H9 (cell line): ENCODE results near the gene SDK1. TPM values are rescaled to one million over a fixed set of nuclear protein-coding genes. Genes with fewer than 3 reads are reported as not detected.

ENCODE experiments used
- DNase-seq: peaks from one replicate; pipeline ENCODE4 v3.0.0-alpha.2; 2017
- H2AFZ ChIP-seq: one replicate; pipeline ENCODE4 v1.6.1; 2013; ENCODE audit warnings: mild to moderate bottlenecking, low read length, control low read depth, moderate library complexity
- H2AK5ac ChIP-seq: 2 replicates; pipeline ENCODE4 v1.6.1; 2013; ENCODE audit warnings: low read length, control low read depth, mixed read lengths; ENCODE audit not compliant: insufficient read length
- H2BK120ac ChIP-seq: one replicate; pipeline ENCODE4 v1.6.1; 2013; ENCODE audit warnings: low read depth, mild to moderate bottlenecking, low read length, control low read depth, inconsistent platforms; ENCODE audit not compliant: poor library complexity, severe bottlenecking
- H2BK12ac ChIP-seq: 2 replicates; pipeline ENCODE4 v1.6.1; 2013; ENCODE audit warnings: low read length, control low read depth, mixed read lengths, low read depth; ENCODE audit not compliant: insufficient read length
- H2BK15ac ChIP-seq: 2 replicates; pipeline ENCODE4 v1.6.1; 2013; ENCODE audit warnings: low read depth, low read length, control low read depth
- H2BK20ac ChIP-seq: one replicate; pipeline ENCODE4 v1.6.1; 2013; ENCODE audit warnings: low read depth, mild to moderate bottlenecking, low read length, control low read depth, inconsistent platforms; ENCODE audit not compliant: poor library complexity, severe bottlenecking
- H2BK5ac ChIP-seq: 2 replicates; pipeline ENCODE4 v1.6.1; 2013; ENCODE audit warnings: low read length, control low read depth, mixed read lengths; ENCODE audit not compliant: insufficient read length
- H3K14ac ChIP-seq: 2 replicates; pipeline ENCODE4 v1.6.1; 2013; ENCODE audit warnings: low read length, control low read depth; ENCODE audit not compliant: insufficient read depth
- H3K18ac ChIP-seq: 2 replicates; pipeline ENCODE4 v1.6.1; 2013; ENCODE audit warnings: low read depth, mild to moderate bottlenecking, mixed read lengths, low read length, control low read depth; ENCODE audit not compliant: insufficient read length
- H3K23ac ChIP-seq: 2 replicates; pipeline ENCODE4 v1.6.1; 2013; ENCODE audit warnings: low read length, control low read depth, mixed read lengths, low read depth; ENCODE audit not compliant: insufficient read length
- H3K23me2 ChIP-seq: 2 replicates; pipeline ENCODE4 v1.6.1; 2013; ENCODE audit warnings: low read depth, mild to moderate bottlenecking, mixed read lengths, low read length, control low read depth; ENCODE audit not compliant: insufficient read length, poor library complexity, severe bottlenecking
- H3K27ac ChIP-seq: 2 replicates; pipeline ENCODE4 v1.5.1; 2013; ENCODE audit warnings: low read length, control low read depth, mixed read lengths, low read depth; ENCODE audit not compliant: insufficient read length
- H3K27me3 ChIP-seq: 2 replicates; pipeline ENCODE4 v1.6.1; 2013; ENCODE audit warnings: low read length, control low read depth, inconsistent platforms; ENCODE audit not compliant: insufficient read depth
- H3K4ac ChIP-seq: 2 replicates; pipeline ENCODE4 v1.6.1; 2013; ENCODE audit warnings: low read depth, mild to moderate bottlenecking, control low read depth, inconsistent platforms, low read length, moderate library complexity
- H3K4me1 ChIP-seq: 2 replicates; pipeline ENCODE4 v1.6.1; 2013; ENCODE audit warnings: low read length, control low read depth, inconsistent platforms; ENCODE audit not compliant: insufficient read depth
- H3K4me2 ChIP-seq: 2 replicates; pipeline ENCODE4 v1.6.1; 2013; ENCODE audit warnings: low read length, control low read depth, mixed read lengths; ENCODE audit not compliant: insufficient read length, insufficient read depth
- H3K56ac ChIP-seq: 2 replicates; pipeline ENCODE4 v1.6.1; 2013; ENCODE audit warnings: low read depth, mild to moderate bottlenecking, mixed read lengths, low read length, control low read depth; ENCODE audit not compliant: insufficient read length
- H3K79me1 ChIP-seq: 2 replicates; pipeline ENCODE4 v1.6.1; 2013; ENCODE audit warnings: low read depth, mild to moderate bottlenecking, moderate library complexity, low read length, control low read depth, inconsistent platforms; ENCODE audit not compliant: insufficient read depth, poor library complexity, severe bottlenecking
- H3K79me2 ChIP-seq: 2 replicates; pipeline ENCODE4 v1.6.1; 2013; ENCODE audit warnings: low read length, control low read depth, inconsistent platforms; ENCODE audit not compliant: insufficient read depth
- H3K9ac ChIP-seq: 2 replicates; pipeline ENCODE4 v1.6.1; 2013; ENCODE audit warnings: low read length, control low read depth, mixed read lengths; ENCODE audit not compliant: insufficient read length; ENCODE audit errors: extremely low read depth
- H3K9me3 ChIP-seq: one replicate; pipeline ENCODE4 v1.6.1; 2013; ENCODE audit warnings: low read depth, low read length, inconsistent platforms; ENCODE audit not compliant: control insufficient read depth
- H3T11ph ChIP-seq: one replicate; pipeline ENCODE4 v1.6.1; 2013; ENCODE audit warnings: mild to moderate bottlenecking, low read length, control low read depth, inconsistent platforms
- H4K20me1 ChIP-seq: one replicate; pipeline ENCODE4 v1.6.1; 2013; ENCODE audit not compliant: control insufficient read depth, insufficient read length, insufficient read depth
- H4K5ac ChIP-seq: 2 replicates; pipeline ENCODE4 v1.6.1; 2013; ENCODE audit warnings: low read depth, mild to moderate bottlenecking, mixed read lengths, low read length, control low read depth; ENCODE audit not compliant: insufficient read length
- H4K8ac ChIP-seq: replicated peaks from 2 replicates; pipeline ENCODE4 v1.6.1; 2013; ENCODE audit warnings: low read length, control low read depth, mixed read lengths, low read depth; ENCODE audit not compliant: insufficient read length
- H4K91ac ChIP-seq: 2 replicates; pipeline ENCODE4 v1.6.1; 2013; ENCODE audit warnings: low read depth, mild to moderate bottlenecking, moderate library complexity, mixed read lengths, low read length, control low read depth; ENCODE audit not compliant: insufficient read length
- H3K27ac Mint-ChIP-seq, 3 experiments: 2 replicates in 2 of 3; 3 replicates in 1 of 3; pipeline ENCODE4 v1.8.0; 2020 to 2021; ENCODE audit warnings: mixed read lengths in 3 of 3, mild to moderate bottlenecking in 1 of 3, moderate library complexity in 1 of 3
- H3K27me3 Mint-ChIP-seq: 2 replicates; pipeline ENCODE4 v1.8.0; 2021; ENCODE audit warnings: low read depth, mild to moderate bottlenecking, moderate library complexity, mixed read lengths
- H3K36me3 Mint-ChIP-seq, 3 experiments: 2 replicates in 2 of 3; 3 replicates in 1 of 3; pipeline ENCODE4 v1.8.0; 2020 to 2021; ENCODE audit warnings: low read depth in 3 of 3, mixed read lengths in 3 of 3; ENCODE audit not compliant: insufficient read depth in 1 of 3
- H3K4me1 Mint-ChIP-seq, 2 experiments: 2 replicates each; pipeline ENCODE4 v1.8.0; 2020; ENCODE audit warnings: mixed read lengths in 2 of 2
- H3K4me3 Mint-ChIP-seq, 2 experiments: 2 replicates in 1 of 2; 3 replicates in 1 of 2; pipeline ENCODE4 v1.8.0; 2020 to 2021; ENCODE audit warnings: mild to moderate bottlenecking in 2 of 2, mixed read lengths in 2 of 2, moderate library complexity in 1 of 2
- H3K9me3 Mint-ChIP-seq, 2 experiments: 2 replicates in 1 of 2; 3 replicates in 1 of 2; pipeline ENCODE4 v1.8.0; 2020; ENCODE audit warnings: mild to moderate bottlenecking in 2 of 2, mixed read lengths in 2 of 2, moderate library complexity in 1 of 2
- CTCF ChIP-seq: fragments of 200-600 bp; sonication (generic); conservative IDR thresholded peaks from 3 replicates; pipeline ENCODE4 v1.8.0; 2021; ENCODE audit warnings: antibody characterized with exemption, mild to moderate bottlenecking
- WGBS: extraction: QIAGEN DNeasy Blood & Tissue Kit; methylation state at CpG from one replicate; pipeline ENCODE4 v1.1.7; 2013; ENCODE audit warnings: missing lambda C conversion rate, low lambda C conversion rate, mixed read lengths; ENCODE audit not compliant: insufficient read length; ENCODE audit errors: extremely low coverage; 5-methylcytosine and 5-hydroxymethylcytosine counted together
- total RNA-seq: library from RNA; stranded (reverse); gene quantifications from 2 replicates; pipeline ENCODE4 v1.2.1, GENCODE V29; 2021

The SDK1 gene
- total RNA-seq, 1 experiment from 2014 or later = 8.7 TPM

GRCh38 chr7:3780016-3780415 lies 479.0 kb downstream of the SDK1 start:
- Histone ChIP-seq H4K8ac (no peak overlapping the region), H3T11ph (no peak overlapping the region), H3K4ac (no peak overlapping the region), H2BK12ac (no peak overlapping the region), H3K23ac (no peak overlapping the region), H3K27me3 (no peaks in the 10 kb centered on the region), H3K9me3 (no peaks in the 10 kb centered on the region), H3K9ac (no peak overlapping the region), H2AFZ (no peak overlapping the region), H3K56ac (no peak overlapping the region), H3K79me1 (no peaks in the 10 kb centered on the region), H3K18ac (no peak overlapping the region), H2BK15ac (no peak overlapping the region), H3K23me2 (no peaks in the 10 kb centered on the region), H3K79me2 (no peaks in the 10 kb centered on the region), H4K5ac (no peak overlapping the region), H3K27ac (no peak overlapping the region), H2BK5ac (no peak overlapping the region), H3K4me2 (no peak overlapping the region), H3K4me1 (no peaks in the 10 kb centered on the region), H2BK20ac (no peak overlapping the region), H2AK5ac (no peak overlapping the region), H3K14ac (no peak overlapping the region), H4K20me1 (no peaks in the 10 kb centered on the region), H2BK120ac (no peak overlapping the region), H4K91ac (no peak overlapping the region)
- peaks cover 6 to 7% of the 10 kb centered on the region in 2 experiments for H3K4me1 Mint-ChIP-seq
- TF ChIP-seq CTCF = no peak
- H3K27me3 Mint-ChIP-seq = no peaks in the 10 kb centered on the region; the same call in 1 of the 2 replicates
- H3K36me3 Mint-ChIP-seq = peaks cover 0 to 16% (median 2%) of the 10 kb centered on the region in 3 experiments; a peak in 4 of 7 replicates
- H3K4me3 Mint-ChIP-seq = no peak overlapping the region
- H3K27ac Mint-ChIP-seq = no peak overlapping the region
- peaks cover 16 to 18% of the 10 kb centered on the region in 2 experiments for H3K9me3 Mint-ChIP-seq
- no CpG with 5 or more reads among the region's 2 CpGs for WGBS
- no peak for DNase-seq
